ENCODE measurements around the gene TIPARP.
A peak's percentile ranks its signal among the peaks of the same experiment; 100 is the strongest.
"Not testable (repeated sequence)": the region's sequence is repeated elsewhere in the genome, so short reads cannot be mapped to it uniquely, and the experiment has no call there.

The TIPARP gene

DNA sequence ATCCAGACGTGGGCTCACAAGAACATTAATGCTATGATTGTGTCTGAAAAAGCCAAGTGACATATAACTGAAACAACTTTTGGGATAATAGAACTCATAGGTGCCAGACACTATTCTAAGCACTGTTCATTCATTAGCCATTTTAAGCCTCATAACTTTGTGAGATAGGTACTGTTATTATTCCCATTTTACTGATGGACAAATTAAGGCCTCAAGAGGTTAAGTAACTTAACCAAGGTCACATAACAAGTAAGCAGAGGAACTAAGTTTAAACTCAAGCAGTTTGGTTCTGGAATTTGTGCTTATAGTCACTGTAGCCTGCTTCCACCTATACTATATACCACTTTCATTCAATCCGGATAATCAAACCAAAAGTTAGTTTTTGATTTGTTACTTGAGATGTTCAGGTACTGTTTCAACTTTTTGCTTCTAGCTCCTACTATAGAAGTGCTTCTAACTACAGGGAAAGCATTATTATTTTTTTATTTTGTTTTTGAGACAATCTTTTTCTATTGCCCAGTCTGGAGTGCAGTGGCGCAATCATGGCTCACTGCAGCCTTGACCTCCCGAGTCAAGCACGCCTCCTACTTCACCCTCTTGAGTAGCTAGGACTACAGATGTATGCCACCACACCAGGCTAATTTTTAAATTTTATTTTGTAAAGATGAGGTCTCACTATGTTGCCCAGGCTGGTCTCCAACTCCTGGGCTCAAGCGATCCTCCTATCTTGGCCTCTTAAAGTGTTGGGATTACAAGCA lies 41.9 kb downstream of the TIPARP start:
- no peak for DNase-seq (ENCODE audit: low spot score)

DNA sequence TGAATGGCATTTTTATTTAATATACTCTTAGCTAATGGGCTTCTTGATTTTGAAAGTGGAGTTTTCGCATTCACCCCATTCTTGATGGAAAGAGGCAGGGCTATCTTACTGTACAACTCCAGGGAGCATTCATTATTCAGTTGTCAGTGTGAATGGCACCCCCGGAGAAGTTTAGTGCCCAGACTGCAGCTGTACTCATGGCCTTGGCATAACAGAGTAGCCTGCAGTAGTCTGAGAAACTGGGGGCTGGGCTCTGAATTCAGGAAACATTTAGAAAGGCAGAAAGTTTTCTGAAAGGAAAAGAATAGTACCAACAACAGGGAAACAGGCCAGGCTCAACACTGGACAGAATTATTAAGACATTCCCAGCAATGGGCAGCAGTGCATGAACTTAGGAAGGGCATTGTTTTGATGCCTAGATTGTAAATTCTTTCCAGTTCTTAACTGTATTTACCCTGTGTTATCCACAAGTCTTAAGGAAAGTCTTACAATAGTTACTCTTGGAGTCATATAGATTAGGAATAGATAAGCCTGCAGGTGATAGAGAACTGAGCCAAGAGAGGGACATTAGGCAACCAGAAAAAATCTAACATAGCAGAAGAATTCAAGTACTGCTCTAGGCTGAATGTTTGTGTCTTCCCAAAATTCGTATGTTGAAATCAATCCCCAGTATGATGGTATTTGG lies 44.4 kb downstream of the TIPARP start:
- no peak for DNase-seq (ENCODE audit: low spot score)

DNA sequence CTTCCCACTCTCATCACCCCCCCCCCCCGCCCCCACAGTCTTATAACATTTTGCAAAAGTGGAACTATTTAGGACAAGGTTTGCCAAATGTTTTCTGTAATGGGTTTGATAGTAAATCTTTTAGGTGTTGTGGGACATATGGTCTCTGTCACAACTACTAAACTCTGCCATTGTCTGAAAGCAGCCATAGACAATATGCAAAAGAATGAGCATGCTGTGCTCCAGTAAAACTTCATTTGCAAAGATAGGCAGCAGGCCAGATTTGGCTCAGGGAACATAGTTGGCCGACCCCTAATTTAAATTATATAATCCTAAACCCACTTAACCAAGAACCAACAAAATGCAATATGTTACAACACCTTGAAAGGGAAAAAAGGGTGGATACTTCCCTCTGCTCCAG lies 46.4 kb downstream of the TIPARP start:
- DNase-seq (ENCODE audit: low spot score) = no peak

DNA sequence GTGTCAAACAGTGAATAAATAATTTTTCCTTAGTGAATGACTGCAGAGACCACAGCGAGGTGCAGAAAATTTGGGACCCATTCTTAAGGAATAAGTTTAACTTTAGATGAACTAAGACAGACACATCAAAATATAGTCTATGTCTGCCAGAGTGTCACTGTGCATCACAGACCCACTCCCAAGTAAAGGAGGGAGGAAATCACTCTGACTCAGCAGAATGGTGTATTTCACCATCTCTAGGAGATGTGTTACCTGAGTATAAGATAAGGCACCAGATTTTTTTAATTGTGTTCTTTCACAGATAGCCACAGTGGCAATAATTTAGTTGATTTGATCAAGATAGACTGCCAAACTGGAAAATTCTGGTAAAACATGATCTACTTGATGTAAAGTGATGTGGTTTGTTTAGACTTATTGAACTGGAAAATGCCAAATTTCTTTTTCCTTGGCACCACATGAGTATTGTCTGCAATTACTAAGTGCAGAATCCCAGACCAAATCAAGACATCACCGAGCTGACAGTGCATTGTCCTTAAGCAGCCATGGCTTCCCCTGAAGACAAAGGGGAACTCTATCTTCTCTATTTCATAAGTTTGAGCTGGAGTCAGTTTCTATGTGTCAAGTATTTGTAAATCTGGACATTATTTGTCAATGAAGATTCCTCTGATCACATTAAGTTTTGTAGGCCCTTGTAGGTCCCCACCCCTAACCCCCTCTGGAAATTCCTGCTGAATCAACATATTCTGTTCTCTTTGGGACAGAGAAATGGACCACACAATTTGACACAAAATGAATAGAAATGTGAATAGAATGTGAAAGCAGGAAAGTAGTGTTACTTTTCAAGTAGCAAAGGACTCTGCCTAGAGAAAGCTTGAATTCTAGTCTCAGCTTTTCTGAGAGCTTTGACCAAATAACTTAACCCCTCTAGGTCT lies 47.6 kb downstream of the TIPARP start:
- no peak for DNase-seq (ENCODE audit: low spot score)

DNA sequence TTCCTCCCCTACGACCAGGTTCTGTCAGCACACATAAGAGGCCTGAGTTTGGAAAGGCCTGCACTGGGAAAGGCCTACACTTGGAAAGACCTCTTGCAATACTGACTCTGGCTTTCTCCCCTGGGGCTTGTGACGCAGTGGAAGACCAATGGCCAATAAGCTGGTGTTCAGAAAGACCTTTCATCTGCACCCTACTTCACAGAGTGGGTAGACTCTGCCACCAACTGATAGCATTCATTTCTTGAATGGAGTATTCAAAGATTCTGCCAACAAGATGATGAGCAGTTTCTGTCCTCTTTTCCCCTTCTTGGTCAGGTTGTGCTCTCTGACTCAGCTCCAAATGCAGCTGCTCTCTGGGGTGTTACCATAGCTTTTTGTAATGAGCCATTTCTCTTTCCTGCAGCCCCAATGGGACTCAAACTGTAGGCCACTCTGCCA lies 48.8 kb downstream of the TIPARP start:
- DNase-seq (ENCODE audit: low spot score) = no peak

DNA sequence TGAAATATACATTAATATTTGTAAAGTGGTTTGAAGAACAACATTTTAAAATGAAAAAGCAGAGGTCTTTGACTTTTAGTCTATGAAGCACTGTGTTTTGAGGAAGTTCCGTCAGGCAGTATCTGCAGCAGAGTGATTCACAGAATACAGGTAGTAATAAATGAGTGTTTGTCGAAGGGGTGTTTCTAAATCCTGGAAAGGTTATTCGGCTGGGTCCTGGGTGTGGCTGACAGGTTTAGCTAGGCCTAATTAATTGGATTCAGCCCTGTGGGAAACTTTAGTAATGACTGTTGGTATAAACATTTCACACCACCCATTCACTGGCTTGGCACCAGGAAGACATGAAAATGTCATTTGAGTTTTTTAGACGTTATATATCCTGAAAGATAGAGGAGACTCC lies 51.3 kb downstream of the TIPARP start:
- DNase-seq (ENCODE audit: low spot score) = peak; percentile 77

DNA sequence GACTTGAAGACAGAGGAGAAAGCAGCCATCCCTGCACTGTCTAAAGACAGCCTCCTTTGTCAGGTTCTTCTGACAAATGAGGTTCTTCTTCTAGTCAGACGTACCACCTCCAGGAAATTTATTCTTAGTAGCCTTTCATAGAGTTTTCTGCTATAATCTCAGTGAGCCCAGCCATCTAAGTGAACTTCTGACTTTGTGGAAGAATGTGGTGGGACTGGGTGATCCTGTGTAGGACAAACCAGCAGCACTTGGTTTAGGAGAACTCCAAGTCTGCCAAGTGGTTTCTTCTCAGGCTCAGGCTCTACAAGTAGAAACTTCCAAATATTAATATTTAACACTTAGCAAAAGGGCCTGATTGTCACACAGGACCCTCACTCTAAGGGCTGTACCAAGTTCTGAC lies 52.1 kb downstream of the TIPARP start:
- no peak for DNase-seq (ENCODE audit: low spot score)

DNA sequence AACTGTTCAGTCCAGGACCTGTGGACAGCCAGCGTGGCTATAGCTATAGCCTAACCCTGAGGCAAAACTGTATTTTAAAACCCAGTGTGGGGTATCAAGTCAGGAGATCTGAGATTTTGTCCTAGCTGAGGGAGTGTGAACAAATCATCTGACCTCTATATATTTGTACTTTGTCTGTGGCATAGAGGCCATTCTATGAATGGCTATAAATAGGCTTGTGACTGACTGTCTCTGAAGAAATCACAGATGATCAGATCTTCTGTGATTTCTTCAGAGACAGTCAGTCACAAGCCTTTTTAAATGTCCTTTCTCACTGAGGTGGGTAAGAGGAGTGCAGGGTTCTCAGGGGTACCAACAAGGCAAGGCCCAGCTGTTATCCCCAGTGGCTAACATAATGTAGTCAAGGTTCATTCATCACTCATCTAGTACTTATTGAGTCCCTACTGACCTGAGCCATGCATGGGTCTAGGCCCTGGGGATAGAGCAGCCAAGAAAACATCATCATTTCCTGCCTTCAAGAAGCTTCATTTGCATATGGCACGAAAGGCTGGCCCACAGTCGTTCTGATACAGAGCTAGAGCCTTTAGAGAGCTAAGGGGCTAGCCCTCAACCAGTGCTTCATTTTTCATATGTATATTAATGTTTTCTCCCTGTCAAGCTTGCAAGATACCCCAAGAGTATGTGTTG lies 53.3 kb downstream of the TIPARP start:
- no peak for DNase-seq (ENCODE audit: low spot score)

DNA sequence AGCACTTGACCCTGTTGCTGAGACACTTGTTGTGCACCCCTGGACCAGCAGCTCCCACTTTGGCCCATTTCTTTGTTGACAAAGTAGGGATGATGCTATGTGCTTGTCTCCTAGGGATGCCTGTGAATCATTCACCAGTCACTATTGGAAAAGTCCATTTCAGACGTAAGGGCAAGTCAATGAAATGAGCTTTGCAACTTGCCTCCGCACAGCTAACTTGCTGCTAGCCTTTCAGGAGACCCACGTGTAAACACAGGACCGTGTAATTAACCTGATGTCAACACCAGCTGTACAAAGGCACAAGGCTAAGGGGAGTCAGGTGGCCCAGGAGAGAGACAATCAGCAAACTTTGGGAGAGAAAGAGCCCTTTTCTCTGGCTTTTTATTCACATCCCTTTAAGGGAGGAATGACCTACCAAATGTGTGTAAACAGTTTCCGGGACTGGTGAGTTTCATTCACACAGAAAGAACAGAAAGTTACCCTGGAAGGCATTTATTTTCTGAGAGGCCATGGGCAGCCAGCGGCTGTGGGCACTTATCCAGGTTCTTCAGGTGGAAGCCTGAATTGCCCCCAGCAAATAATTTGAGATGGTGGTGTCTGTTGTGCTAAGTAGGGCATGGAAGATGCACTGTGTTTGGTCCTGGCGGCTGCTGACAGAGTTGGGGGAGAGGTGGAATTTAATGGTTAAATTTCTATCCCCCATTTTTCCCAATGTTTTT lies 54.0 kb downstream of the TIPARP start:
- DNase-seq (ENCODE audit: low spot score) = no peak

DNA sequence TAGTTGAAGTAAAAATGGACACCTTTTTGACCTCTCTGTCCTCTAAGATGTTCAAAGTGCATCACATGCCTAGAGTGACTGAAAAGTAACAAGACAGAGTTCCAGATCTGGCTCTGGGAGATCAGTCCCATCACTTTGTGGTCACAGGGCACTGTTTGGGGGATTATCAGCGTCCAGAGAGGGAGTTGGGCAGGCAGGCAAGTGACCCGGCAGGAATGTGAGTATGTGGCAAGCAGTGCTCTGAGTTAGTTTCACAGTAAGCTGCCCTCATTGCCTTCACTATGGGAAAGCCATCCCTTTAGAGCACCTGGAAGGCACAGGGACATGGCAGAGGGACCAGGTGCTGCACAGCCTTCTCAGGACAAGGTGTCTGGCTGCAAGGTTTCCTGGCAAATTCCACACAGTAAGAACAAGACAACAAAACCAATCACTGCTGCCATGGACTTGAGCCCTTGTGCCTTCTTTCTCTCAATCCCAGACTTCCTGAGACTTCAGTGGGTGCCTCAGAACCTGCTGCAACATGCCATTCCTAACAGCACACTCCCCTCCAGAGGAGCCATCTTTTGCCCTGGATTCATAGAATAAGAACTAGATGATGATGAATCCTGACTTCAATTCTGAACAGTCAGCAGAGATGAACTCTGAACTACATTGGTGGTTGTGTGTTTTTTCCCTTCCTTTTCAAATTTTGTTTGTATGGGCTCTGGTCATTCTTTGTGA lies 55.2 kb downstream of the TIPARP start:
- no peak for DNase-seq (ENCODE audit: low spot score)

DNA sequence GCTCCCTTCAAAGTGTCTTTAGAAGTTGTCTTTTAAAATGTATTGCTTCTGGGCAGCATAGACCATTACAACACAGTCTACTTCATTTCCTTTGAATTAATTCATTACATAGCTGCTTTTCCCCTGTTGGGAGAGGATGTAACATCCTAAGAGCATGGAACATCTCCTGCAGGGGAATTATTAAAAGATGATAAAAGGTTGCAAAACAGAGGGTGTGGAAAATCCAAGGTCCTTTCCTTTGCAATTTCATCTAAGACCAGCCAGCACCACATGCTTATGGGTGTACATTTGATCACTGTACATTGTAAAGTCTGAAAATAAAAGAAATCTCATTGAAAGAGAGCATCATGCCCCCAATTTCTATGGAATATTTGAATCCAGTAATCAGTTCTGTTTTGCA lies 57.4 kb downstream of the TIPARP start:
- no peak for DNase-seq (ENCODE audit: low spot score)

DNA sequence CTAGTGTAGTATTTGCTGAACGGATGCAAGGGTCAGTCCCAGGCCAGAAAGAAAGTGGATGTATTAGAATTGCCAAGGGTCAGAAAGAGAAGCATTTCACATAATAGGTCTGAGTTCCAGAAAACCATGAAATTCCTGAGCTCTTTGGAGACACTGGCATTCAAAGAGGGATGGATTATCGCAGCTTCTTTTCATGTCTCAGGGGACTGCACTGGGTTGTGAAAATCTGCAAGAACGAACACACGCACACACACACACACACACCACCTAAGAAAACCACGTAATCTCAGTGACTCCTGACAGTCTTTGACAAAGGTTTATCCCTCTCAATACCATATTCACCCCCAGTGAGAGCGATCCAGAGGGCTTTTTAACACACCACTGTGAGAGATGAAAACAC lies 57.9 kb downstream of the TIPARP start:
- DNase-seq (ENCODE audit: low spot score) = no peak

DNA sequence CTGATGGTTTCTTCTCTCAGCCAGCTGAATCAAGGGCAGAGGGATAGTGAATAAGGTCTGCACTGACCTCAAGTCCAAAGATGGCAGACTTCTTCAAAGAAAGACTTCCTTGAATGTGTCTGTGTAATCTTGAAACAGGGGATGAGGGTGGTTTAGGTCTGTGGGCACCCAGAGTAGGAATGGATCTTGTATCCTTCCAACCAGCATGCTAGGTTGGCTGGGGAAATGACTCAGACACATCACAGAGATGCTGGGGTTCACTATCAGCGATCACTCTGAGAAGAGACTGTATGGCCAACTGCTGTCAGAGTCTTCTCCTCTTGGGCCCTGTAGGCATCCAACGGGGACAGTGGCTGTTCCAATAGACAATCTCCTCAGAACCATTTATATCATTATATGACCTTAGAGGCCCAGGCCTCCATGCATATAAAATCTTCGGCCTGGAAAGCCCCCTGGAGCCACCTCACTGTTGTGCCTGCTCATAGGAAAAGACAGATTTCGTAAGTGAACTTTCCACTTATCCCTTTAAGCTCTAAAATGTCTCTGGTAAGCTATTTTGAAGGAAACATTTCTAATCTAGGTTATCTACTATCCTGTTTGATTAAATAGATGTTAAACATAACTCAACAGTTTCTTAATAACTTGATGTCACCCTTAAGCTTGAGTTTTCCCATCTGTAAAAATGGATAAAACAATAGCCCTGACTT lies 58.5 kb downstream of the TIPARP start:
- no peak for DNase-seq (ENCODE audit: low spot score)

DNA sequence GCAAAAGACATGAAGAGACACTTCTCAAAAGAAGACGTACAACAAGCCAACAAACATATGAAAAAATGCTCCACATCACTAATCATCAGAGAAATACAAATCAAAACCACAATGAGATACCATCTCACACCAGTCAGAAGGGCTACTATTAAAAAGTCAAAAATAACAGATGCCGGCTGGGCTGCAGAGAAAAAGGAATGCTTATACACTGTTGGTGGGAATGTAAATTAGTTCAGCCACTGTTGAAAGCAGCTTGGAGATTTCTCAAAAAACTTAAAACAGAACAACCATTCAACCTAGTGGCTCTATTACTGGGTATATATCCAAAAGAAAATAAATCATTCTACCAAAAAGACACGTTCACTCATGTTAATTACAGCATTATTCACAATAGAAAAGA lies 60.3 kb downstream of the TIPARP start:
- DNase-seq (ENCODE audit: low spot score) = not testable (repeated sequence)

DNA sequence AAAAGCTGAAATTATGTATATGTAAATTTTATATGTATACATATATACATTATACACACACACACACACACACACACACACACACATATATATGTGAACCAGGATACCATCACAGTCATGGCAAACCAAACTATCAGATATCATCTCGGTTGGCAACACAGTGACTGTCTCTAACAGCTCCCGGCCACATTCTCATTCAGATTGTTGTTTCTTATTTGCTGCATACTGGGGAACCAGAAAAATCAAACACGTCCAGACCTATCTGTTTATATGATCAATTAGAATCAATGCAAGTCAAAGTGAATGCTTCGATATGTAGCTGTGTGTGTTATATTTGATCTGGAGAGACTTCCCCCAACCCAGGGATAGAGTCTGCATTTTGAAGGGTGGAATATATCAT lies 61.1 kb downstream of the TIPARP start:
- no peak for DNase-seq (ENCODE audit: low spot score)

DNA sequence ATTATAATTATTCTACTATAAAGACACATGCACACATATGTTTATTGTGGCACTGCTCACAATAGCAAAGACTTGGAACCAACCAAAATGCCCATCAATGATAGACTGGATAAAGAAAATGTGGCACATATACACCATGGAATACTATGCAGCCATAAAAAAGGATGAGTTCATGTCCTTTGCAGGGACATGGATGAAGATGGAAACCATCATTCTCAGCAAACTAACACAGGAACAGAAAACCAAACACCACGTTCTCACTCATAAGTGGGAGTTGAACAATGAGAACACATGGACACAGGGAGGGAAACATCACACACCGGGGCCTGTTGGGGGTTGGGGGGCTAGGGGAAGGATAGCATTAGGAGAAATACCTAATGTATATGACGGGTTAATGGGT lies 62.7 kb downstream of the TIPARP start:
- DNase-seq (ENCODE audit: low spot score) = not testable (repeated sequence)

DNA sequence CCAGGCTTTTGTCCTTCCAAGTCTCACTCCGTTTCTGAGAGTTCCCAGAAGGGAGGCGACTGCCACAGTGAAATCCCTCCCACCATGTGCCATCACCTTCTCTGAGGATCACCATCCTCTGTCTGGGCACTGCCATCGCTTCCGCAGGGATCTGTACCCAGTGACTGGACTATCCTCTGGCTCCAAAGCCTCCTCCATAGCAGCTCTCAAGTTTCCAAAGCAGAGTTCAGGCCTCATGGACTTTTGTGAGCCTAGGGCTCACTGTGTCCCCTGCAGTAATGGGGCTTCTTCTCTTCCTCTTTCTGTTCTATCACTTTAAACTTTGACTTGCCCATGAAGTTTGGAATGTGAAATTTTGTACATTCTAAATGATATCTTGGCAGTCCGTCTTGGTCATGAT lies 63.9 kb downstream of the TIPARP start:
- no peak for DNase-seq (ENCODE audit: low spot score)

DNA sequence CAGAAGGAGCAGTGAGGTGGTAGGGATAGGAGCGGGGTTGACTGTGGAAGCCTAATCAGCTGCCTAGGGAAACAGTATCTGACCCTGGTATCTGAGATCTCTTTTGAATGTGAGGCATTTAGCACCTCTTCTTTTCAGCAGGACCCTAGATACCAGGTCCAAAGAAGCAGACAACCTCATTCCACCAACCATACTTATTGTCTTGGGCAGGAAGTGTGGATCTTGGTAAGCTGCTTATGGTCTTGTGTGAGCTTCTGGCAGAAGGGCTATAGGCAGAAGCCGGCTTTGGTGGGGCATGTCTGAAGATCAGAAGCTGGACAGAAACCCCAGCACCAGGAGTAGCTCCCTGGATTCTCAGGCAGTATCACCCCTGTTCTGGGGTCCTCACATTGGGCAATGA lies 65.6 kb downstream of the TIPARP start:
- no peak for DNase-seq (ENCODE audit: low spot score)

DNA sequence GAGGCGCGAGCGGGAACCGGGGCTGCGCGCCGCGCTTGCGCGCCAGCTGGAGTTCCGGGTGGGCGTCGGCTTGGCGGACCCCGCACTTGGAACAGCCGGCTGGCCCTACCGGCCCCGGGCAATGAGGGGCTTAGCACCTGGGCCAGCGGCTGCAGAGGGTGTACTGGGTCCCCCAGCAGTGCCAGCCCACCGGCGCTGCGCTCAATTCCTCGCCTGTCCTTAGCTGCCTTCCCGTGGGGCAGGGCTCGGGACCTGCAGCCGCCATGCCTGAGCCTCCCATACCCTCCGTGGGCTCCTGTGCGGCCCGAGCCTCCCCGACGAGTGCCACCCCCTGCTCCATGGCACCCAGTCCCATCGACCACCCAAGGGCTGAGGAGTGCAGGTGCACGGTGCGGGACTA lies 66.2 kb downstream of the TIPARP start:
- not testable (repeated sequence) for DNase-seq (ENCODE audit: low spot score)

DNA sequence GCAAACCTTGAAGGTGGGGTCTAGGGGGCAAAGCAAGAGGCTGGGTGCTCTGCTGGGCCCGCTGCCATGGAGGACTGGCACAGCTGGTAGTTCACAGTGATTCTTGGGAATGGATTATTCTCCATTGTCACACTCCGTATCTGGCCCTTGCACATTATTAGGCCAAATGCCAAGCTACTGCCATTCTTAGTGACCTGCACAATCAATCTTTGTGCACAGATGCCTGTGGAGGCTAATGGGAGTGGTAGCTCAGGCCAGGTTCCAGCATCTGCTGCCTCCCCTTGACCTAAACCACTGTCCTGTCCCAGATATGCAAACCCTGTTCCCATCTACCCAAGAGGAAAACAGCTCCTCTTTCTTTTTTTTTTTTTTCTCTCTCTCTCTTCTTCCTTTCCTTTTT lies 67.5 kb downstream of the TIPARP start:
- DNase-seq (ENCODE audit: low spot score) = no peak
